Activated naive CD4-positive, alpha-beta T cell treated with anti-CD3 and anti-CD28 coated beads, Interleukin-2, amount 50 U/mL, for 24 hours (primary cell): ENCODE results near the gene MPV17L.
"Not testable (repeated sequence)": the region's sequence is repeated elsewhere in the genome, so short reads cannot be mapped to it uniquely, and the experiment has no call there.

Experiments
- H3K27ac Mint-ChIP-seq: one replicate; pipeline ENCODE4 v1.8.0; 2021; ENCODE audit warnings: mild to moderate bottlenecking, mixed read lengths
- H3K27me3 Mint-ChIP-seq: one replicate; pipeline ENCODE4 v1.8.0; 2021; ENCODE audit warnings: mixed read lengths
- H3K36me3 Mint-ChIP-seq: one replicate; pipeline ENCODE4 v1.8.0; 2021; ENCODE audit warnings: mixed read lengths
- H3K4me1 Mint-ChIP-seq: one replicate; pipeline ENCODE4 v1.8.0; 2021; ENCODE audit warnings: mixed read lengths
- H3K4me3 Mint-ChIP-seq: one replicate; pipeline ENCODE4 v1.8.0; 2021; ENCODE audit warnings: mild to moderate bottlenecking, mixed read lengths
- H3K9me3 Mint-ChIP-seq: one replicate; pipeline ENCODE4 v1.8.0; 2021; ENCODE audit warnings: mixed read lengths

Gene MPV17L

GRCh38 chr16:15395631-15396508 is at the start of gene MPV17L:
TSS of gene MPV17L (plus strand) at chr16:15395754. CDS start at chr16:15395898, 144 bp downstream.
- not testable (repeated sequence) for H3K9me3 Mint-ChIP-seq, H3K27ac Mint-ChIP-seq, H3K4me3 Mint-ChIP-seq, H3K36me3 Mint-ChIP-seq, H3K4me1 Mint-ChIP-seq
- peaks cover 20% of the 10 kb centered on the region for H3K27me3 Mint-ChIP-seq

GRCh38 chr16:15348721-15349120 is 46.8 kb upstream of the MPV17L start:
- H3K27ac Mint-ChIP-seq, H3K4me3 Mint-ChIP-seq, H3K27me3 Mint-ChIP-seq, H3K4me1 Mint-ChIP-seq, H3K36me3 Mint-ChIP-seq, H3K9me3 Mint-ChIP-seq: not testable (repeated sequence)

GRCh38 chr16:15351251-15351650 is 44.3 kb upstream of the MPV17L start:
- H3K4me3 Mint-ChIP-seq, H3K4me1 Mint-ChIP-seq, H3K27ac Mint-ChIP-seq, H3K36me3 Mint-ChIP-seq, H3K9me3 Mint-ChIP-seq, H3K27me3 Mint-ChIP-seq: not testable (repeated sequence)

- H3K9me3 Mint-ChIP-seq, H3K36me3 Mint-ChIP-seq, H3K27ac Mint-ChIP-seq, H3K4me1 Mint-ChIP-seq, H3K27me3 Mint-ChIP-seq, H3K4me3 Mint-ChIP-seq: not testable (repeated sequence)
These were observed 43.8 kb upstream of the MPV17L start for GRCh38 chr16:15351745-15352144.

- H3K4me1 Mint-ChIP-seq, H3K9me3 Mint-ChIP-seq, H3K4me3 Mint-ChIP-seq, H3K36me3 Mint-ChIP-seq, H3K27ac Mint-ChIP-seq, H3K27me3 Mint-ChIP-seq: not testable (repeated sequence)
These were observed 42.7 kb upstream of the MPV17L start for GRCh38 chr16:15352852-15353251.

GRCh38 chr16:15354846-15355245 is 40.7 kb upstream of the MPV17L start:
- H3K27ac Mint-ChIP-seq, H3K9me3 Mint-ChIP-seq, H3K36me3 Mint-ChIP-seq, H3K4me1 Mint-ChIP-seq, H3K4me3 Mint-ChIP-seq, H3K27me3 Mint-ChIP-seq: not testable (repeated sequence)

GRCh38 chr16:15357495-15357894 is 38.1 kb upstream of the MPV17L start:
- H3K27me3 Mint-ChIP-seq, H3K9me3 Mint-ChIP-seq, H3K27ac Mint-ChIP-seq, H3K4me3 Mint-ChIP-seq, H3K36me3 Mint-ChIP-seq, H3K4me1 Mint-ChIP-seq: not testable (repeated sequence)

- H3K9me3 Mint-ChIP-seq, H3K36me3 Mint-ChIP-seq, H3K27ac Mint-ChIP-seq, H3K4me3 Mint-ChIP-seq, H3K4me1 Mint-ChIP-seq, H3K27me3 Mint-ChIP-seq: not testable (repeated sequence)
These were observed 17.4 kb upstream of the MPV17L start, which contains the start of gene NPIPA5 for GRCh38 chr16:15378194-15378593. TSS of gene NPIPA5 (minus strand) at chr16:15378294. CDS start at chr16:15378294, 0 bp downstream.

- H3K4me1 Mint-ChIP-seq, H3K4me3 Mint-ChIP-seq, H3K9me3 Mint-ChIP-seq, H3K27ac Mint-ChIP-seq, H3K36me3 Mint-ChIP-seq, H3K27me3 Mint-ChIP-seq: not testable (repeated sequence)
These were observed 12.7 kb upstream of the MPV17L start for GRCh38 chr16:15382810-15383209.

- H3K27me3 Mint-ChIP-seq: not testable (repeated sequence)
These were observed 7.5 kb upstream of the MPV17L start for GRCh38 chr16:15388060-15388459.

GRCh38 chr16:15389916-15390315 is 5.6 kb upstream of the MPV17L start:
- not testable (repeated sequence) for H3K27me3 Mint-ChIP-seq, H3K27ac Mint-ChIP-seq, H3K9me3 Mint-ChIP-seq, H3K4me1 Mint-ChIP-seq, H3K36me3 Mint-ChIP-seq, H3K4me3 Mint-ChIP-seq

More at GRCh38 chr16:15388060-15388459, 7.5 kb upstream of the MPV17L start:
- H3K36me3 Mint-ChIP-seq, H3K4me3 Mint-ChIP-seq, H3K9me3 Mint-ChIP-seq, H3K27ac Mint-ChIP-seq, H3K4me1 Mint-ChIP-seq: not testable (repeated sequence)

- not testable (repeated sequence) for H3K9me3 Mint-ChIP-seq, H3K36me3 Mint-ChIP-seq, H3K4me1 Mint-ChIP-seq, H3K27ac Mint-ChIP-seq, H3K4me3 Mint-ChIP-seq
- H3K27me3 Mint-ChIP-seq: peaks cover 15% of the 10 kb centered on the region
These were observed 2.5 kb upstream of the MPV17L start for GRCh38 chr16:15393025-15393424.

GRCh38 chr16:15396509-15396829 is 915 bp downstream of the MPV17L start:
- H3K4me3 Mint-ChIP-seq, H3K4me1 Mint-ChIP-seq: not testable (repeated sequence)

GRCh38 chr16:15396948-15397594 is 1.5 kb downstream of the MPV17L start:
- Mint-ChIP-seq H3K36me3 (no peaks in the 10 kb centered on the region), H3K4me1 (no peaks in the 10 kb centered on the region), H3K27ac (no peak overlapping the region), H3K27me3 (peaks cover 20% of the 10 kb centered on the region), H3K9me3 (no peaks in the 10 kb centered on the region), H3K4me3 (no peak overlapping the region)

More at GRCh38 chr16:15396509-15396829, 915 bp downstream of the MPV17L start:
- H3K27me3 Mint-ChIP-seq: peaks cover 20% of the 10 kb centered on the region
- not testable (repeated sequence) for H3K36me3 Mint-ChIP-seq, H3K27ac Mint-ChIP-seq, H3K9me3 Mint-ChIP-seq

- Mint-ChIP-seq H3K4me3 (no peak overlapping the region), H3K27me3 (peaks cover 18% of the 10 kb centered on the region), H3K9me3 (no peaks in the 10 kb centered on the region), H3K27ac (no peak overlapping the region), H3K4me1 (no peaks in the 10 kb centered on the region), H3K36me3 (no peaks in the 10 kb centered on the region)
These were observed 3.2 kb downstream of the MPV17L start for GRCh38 chr16:15398618-15399316.

GRCh38 chr16:15399317-15399716 is 3.8 kb downstream of the MPV17L start:
- H3K27ac Mint-ChIP-seq: no peak overlapping the region
- H3K4me3 Mint-ChIP-seq: no peak overlapping the region
- no peaks in the 10 kb centered on the region for H3K36me3 Mint-ChIP-seq
- no peaks in the 10 kb centered on the region for H3K9me3 Mint-ChIP-seq
- H3K4me1 Mint-ChIP-seq: no peaks in the 10 kb centered on the region
- peaks cover 18% of the 10 kb centered on the region for H3K27me3 Mint-ChIP-seq
